Fibroblast of skin of left biceps (primary cell): Measurements from ENCODE around the gene FNTB.

Experiments used
- DNase-seq, 2 experiments: peaks; one replicate each; pipeline ENCODE4 v3.0.0-alpha.2; 2013; ENCODE audit warnings: low read depth in 2 of 2

Gene FNTB

GRCh38 chr14:65052832-65053231 is 66.1 kb downstream of the FNTB start:
- DNase-seq: no peak

DNA sequence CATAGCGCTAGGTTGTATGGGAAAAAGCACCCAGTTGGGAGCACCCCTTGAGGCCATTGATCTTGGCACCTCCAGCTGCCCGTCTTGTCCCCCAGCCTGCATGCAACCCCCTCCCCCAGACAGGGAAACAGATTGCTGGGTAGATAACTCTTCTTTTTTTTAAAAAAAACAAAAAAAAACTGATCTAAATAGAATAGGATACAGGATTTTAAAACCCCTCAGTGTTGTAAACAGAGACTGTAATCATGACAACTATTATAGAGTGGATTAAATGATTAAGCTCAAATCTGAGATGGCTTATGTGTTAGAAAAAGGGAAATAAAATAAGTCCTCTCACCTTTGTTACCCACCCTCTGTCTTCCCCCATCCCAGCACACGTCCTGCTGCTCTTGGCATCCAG is 66.8 kb downstream of the FNTB start:
- no peak for DNase-seq

DNA sequence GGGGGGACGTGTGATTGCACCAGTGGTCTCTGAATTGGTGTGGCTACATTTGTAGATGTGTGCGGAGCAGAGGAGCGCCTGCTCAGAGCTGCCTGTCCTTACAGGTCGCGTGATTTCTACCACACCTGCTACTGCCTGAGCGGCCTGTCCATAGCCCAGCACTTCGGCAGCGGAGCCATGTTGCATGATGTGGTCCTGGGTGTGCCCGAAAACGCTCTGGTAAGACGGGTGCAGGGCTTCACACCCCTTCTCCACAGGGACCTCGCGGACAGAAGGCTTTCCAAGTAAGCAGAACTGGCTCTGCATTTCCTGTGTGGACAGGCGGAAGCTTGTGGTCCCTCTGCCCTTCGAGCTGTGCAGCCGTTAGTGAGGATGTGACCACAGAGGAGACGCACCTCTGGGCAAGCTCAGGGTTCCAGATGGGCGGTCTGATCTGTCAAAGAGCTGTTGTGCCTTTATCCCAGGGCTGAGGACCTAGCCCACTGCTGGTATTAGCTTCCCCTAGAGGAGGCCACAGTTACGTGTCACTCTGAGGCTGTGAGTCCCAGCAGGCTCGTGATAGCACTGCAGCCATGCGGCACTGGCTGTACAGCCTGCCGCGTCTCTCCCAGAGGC is 67.9 kb downstream of the FNTB start:
- no peak for DNase-seq

DNA sequence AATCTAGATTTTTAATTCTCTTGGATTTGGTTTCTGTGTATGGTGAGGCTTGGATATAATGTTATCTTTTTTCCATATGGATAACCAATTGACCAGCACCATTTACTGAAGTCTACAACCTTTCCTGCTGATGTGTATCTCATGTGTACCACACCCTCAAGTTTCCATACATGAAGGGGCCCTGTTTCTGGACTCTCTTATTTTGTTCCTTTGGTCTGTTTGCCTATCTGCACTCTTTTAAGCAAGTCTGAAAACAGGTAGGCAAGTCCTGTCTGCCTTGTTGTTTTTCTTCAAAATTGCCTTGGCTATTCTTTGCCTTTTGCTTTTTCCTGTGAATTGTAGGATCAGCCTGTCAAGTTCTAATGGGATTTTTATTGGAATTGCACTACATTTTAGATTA is 71.0 kb downstream of the FNTB start:
- DNase-seq: no peak

GRCh38 chr14:65062096-65063075 is 75.7 kb downstream of the FNTB start:
- no peak for DNase-seq

- no peak for DNase-seq
These were observed 79.0 kb downstream of the FNTB start for GRCh38 chr14:65065719-65066118.

DNA sequence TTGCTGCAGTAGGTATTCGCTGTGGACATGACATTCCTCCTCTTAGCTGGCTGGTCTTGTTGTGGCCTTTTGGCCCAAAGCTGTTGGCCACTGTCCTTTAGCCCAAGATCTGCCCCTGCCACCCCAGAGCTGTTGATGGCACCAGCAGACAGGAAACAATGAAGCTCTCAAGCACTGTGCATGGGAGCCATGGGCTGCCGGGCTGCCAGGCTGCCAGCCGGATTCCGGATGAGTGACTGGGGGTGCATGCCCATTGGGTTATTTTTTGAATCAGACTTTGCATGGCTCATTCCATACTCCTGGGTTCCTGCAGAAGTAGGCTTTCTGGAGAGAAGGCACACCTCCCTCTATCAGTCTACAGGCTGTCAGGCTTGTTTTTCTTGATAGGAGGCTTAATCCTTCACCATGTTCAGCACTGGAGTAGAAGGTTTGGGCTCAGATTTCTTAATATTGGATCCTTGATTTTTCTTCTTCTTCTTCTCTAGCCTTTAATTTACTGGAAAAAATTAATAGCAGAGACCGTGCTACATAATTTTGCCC is 83.2 kb downstream of the FNTB start:
- DNase-seq: no peak

GRCh38 chr14:65070471-65070976 is 83.8 kb downstream of the FNTB start:
- DNase-seq: no peak

- no peak for DNase-seq
These were observed 84.8 kb downstream of the FNTB start for GRCh38 chr14:65071544-65071943.

- peak in 1 of 2 experiments; percentile 10 for DNase-seq
These were observed 85.6 kb downstream of the FNTB start for GRCh38 chr14:65072256-65072655.

DNA sequence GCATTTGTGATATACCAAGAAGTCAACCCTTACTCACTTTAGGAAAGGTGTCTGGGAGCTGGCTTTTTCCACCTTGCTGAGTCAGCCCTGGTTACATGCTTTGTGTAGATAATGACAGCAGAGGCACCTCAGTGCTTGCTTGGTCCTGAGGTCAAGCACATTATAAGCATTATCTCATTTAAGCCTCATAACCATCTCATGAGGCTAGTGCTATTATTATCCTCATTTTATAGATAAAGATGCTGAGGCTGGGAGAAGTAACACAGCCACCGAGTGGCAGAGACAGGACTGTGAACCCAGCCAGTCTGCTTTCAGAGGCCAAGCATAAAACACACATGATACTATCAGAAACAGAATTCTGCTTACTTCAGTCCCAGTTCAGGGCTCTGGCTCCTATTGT is 86.2 kb downstream of the FNTB start:
- DNase-seq: no peak

- no peak for DNase-seq
These were observed 87.0 kb downstream of the FNTB start for GRCh38 chr14:65073605-65074201.

GRCh38 chr14:65074449-65075150 is 87.9 kb downstream of the FNTB start:
- DNase-seq: no peak

DNA sequence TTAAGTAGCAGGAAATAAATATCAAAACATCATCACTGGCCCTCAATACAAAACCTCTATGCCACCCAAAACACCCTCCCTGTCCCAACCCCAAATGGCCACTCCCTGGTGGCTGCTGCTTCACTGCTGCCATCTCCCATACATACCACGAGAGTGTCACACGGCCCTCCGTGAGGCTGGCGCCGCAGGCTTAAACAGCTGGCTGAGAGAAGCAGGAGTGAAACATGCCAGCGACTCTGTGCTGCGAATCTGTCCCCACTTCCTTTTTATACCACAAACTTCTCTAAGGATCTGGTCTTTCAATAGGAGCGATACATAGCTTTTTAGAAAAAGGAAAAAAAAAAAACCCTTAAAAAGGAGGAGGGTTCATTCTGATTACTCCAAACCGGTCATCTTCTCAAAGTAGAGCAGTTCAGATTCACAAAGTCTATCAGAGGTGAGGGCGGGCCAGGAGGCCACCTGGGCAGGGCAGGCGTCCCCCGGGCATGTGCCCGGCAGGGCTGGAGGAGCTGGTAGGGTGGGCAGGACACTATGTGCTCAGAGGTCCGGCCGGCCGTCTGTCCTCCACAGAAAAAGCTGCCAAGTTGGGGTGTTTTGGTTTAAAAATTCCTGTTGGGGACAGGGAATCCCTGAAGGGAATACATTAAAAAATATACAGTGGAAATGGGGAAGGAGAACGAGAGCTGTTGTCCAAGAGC is 89.1 kb downstream of the FNTB start:
- no peak for DNase-seq

- DNase-seq: no peak
These were observed 90.6 kb downstream of the FNTB start for GRCh38 chr14:65077318-65077717.

DNA sequence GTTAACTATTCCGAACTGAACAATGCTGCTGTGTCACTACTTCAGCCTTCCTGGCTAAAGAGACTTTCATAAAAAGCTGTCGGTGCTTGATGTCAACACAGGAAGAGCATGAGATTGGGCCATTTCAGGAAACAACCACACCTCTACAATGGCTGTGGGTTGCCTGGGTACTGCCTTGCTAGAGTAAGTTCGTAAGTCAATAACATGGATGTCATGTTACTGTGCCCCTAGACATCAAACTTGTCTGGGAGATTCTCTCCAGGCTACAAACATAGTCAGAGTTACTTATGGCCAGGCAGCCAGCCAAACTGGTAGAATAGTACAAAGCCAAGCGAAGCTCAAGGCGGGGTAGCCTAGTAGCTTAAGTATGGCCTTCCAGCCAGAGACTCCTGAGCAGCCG is 92.5 kb downstream of the FNTB start:
- no peak for DNase-seq

DNA sequence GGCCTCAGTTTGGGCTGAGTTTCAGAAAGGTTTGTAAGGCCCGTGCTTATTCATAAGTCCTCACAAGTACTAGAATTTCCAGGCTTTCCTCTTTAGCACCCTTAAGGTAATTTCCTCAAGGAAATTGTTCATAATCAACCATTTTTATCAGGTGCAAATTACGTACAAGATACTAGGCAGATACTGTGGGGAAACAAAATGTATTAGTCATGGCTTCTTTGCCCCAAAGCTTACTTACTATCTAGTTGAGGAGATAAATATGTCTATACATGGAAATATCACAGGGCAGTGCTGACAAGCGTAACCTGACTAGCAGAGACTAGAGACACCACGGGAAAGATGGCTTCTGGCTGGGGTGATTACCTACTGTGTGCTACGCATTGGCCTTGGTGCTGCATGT is 93.1 kb downstream of the FNTB start:
- no peak for DNase-seq

GRCh38 chr14:65080960-65081747 is 94.5 kb downstream of the FNTB start:
- no peak for DNase-seq

GRCh38 chr14:65082930-65083329 is 96.2 kb downstream of the FNTB start:
- DNase-seq: no peak
